HT-29 (cell line): ENCODE measurements around the gene GDNF. TPM values are rescaled to one million over a fixed set of nuclear protein-coding genes. Genes with fewer than 3 reads are reported as not detected.
A peak's percentile ranks its signal among the peaks of the same experiment; 100 is the strongest.
"Not testable (repeated sequence)": the region's sequence is repeated elsewhere in the genome, so short reads cannot be mapped to it uniquely, and the experiment has no call there.

Experiments
- DNase-seq: peaks from one replicate; pipeline ENCODE4 v3.0.0-alpha.2; 2015; ENCODE audit warnings: low spot score
- total RNA-seq: library from RNA; depleted of rRNA; stranded (reverse); fragments of >200 nt; shearing (Covaris generic); gene quantifications from 2 replicates; pipeline ENCODE4 v1.2.3, GENCODE V29; 2014

GDNF gene
- total RNA-seq, 1 experiment from 2014 or later = not detected

DNA sequence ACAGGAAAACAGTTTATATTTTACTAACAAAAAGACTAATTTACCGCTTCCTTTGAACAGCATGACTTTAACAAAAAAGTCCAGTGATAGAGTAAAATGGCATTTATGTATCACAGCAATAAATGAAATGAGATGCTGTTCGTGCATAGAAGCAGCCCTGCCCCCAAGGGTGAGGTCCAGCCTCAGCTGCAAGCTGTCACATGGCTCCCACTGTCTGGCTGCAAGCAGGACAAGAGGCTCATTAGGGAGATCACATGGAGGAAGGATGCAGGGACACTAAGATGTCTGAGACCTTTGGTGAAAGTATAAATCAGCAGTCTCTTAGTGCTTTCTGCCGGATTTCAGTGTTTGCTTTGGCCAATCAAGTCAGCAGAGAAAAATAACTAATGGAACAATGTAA lies 23.0 kb downstream of the GDNF start:
- no peak for DNase-seq

DNA sequence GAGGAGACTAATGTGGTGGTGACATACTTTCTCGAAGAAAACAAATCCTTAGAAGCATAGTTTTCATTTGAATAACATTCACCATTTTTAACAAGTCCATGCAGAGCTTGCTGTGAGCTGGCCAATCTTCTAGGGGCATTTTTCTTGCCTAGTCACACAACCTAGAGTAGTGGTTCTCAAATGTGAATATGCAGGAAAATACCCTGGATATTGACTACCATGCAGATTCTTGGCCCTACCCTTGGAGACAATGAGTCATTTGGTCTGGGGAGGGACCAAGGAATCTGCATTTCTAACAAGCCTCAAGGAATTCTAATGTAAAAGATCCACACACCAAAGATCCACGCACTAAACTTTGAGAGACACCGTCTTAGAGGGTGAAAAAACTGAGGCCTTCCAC lies 23.5 kb downstream of the GDNF start:
- no peak for DNase-seq

DNA sequence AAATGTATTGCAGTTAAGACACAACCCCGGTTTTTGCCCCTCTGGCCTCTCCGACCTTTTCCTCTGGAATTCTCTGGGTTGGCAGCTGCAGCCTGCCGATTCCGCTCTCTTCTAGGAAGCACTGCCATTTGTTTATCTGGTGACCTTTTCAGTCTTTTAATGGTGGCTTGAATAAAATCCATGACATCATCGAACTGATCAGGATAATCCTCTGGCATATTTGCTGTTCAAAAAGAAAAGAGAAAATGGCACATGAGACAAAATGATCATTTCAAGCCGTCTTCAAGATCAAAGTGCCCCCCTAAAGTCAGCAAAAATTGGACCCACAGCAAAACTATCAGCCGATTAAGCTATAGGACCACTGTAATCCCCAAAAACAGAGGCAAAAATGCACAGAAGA lies 23.9 kb downstream of the GDNF start:
- no peak for DNase-seq

DNA sequence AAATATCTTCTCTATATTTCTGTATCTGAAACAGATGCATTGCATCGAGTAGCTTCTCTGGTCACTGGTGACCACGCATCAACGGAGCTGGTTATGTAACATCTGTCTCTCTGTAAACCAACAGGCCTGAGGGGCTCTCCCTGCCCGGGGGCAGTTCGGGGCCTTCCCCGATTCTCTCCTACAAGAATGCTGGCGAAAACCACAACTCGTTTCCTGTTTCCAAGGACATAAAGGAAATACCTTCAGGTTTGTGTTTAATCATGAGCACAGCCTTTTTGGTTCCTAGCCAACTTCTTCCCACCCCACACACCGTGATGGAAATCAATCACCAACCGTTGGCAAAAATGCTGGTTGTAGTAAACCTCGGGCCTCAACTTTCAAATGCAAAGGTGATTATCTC lies 25.1 kb downstream of the GDNF start:
- DNase-seq = peak; percentile 48

DNA sequence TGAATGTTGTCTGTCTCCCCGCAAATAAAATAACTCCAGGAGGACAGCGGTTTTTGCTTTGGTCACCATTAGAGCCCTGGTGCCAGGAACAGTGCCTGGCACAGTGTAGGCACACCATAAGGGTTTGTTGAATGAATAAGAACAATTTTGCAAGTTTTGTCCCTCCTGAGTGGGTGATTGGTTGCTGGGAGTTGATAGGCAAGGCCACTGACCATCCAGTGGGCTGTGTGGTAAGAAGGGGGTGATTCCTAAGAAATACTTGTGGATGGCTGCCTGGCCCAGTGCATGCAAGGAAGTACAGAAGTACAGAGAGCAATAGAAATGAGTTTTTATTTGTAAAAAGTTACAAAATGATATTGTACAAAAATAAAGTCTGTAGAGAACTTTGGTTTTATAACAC lies 27.5 kb downstream of the GDNF start:
- DNase-seq = no peak

DNA sequence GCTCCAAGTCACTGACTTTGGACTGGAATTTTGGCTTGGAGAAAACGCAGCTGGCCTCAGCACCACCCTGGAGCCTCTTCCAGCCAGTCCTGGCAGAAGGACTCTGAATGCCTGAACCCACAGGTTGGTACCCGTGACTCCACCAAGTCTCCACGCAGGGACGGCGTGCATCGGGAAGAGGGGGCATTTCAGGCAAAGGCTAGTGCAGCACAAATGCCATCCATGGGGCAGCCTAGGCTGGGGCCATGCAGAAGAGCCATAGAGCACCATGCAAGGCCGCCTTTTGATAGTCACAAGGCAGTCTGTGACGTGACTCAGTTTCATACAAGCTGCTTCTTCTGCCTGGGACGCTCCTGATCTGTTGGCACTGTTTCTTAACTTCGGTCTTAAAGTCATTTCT lies 28.0 kb downstream of the GDNF start:
- no peak for DNase-seq

DNA sequence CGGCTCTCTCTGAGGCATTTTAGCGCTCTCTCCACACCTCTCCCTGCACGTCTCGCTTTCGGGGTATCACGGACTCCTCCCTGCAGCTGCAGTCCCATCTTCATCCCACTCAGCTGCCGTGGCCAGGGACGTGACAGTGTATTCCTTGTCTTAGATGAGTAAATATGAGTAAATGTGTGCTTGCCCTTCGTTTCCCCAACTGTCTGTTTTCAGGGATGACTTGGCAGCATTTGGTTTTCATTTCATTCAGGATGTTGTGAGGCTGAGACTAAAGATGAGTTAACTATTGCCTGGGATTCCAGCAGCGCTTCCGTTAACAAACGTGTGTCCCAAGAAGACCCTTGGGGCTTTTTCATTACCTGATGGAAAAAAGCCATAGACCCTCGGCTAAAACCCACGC lies 29.5 kb downstream of the GDNF start:
- DNase-seq = no peak

DNA sequence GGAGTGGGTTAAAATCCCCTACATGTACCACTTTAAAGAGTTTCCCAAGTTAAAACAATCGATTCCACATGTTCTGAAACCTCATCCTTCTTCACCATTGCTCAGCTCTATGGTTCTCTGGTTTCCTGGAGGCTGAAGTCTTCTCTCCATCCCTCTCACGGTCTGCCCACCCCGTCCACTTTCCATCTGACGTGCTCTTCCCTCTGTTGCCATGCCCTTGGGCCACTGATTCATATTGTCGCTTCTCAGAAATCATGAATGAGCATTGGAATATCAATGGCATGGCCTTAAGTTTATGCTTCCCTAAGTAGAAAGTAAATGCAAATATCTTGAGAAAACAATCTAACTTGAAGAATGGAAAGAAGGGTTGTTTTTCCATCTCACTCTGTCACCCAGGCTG lies 30.9 kb downstream of the GDNF start:
- no peak for DNase-seq

DNA sequence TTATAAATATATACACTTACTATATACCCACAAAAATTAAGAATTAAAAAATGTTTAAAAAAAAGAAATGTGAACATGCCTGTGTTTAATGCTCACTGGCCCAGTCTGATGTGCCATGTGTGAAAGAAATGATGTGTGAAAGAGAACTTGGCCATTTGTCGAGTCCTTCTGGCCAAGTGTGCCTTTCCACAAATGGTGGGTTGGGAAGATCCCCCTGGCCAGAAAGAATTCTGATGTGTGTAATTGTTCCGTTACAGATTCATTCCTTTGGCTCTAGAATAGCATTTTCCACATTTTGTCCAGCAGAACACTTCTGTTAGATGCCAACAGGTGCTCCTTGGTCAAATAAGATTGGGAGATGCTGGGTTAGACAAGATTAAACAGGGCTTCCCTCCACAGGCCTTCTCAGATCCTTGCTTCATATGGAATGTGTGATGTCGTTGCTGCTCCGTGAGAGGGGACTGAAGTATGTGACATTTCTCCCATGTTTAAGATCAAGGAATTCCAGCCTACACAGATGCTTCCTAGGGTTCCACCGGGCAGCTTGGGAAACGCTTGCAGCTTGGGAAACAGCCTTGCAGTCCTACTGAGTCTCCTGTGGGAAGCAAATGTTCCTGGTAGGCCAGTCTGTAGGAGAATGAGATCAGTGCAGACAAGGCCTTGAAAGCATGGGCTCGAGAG lies 32.1 kb downstream of the GDNF start:
- no peak for DNase-seq

DNA sequence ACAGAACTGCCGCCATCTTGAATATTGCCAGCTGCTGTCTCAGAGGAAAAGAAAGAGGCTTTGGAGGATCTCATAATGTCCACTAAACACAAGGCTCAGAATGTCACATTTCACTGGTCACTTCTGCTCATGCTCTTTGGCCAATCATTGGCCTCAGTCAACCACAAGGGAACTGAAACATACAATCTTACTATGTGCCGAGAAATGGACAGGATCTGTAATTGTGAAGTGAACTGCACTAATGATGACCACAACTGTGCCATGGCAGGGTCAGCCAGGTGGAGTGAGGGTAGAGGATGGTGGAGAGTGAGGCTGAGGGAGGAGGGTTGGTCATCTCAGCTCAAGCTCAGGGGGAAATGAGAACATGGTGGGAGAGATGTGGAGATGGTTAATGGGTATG lies 32.8 kb downstream of the GDNF start:
- DNase-seq = no peak

DNA sequence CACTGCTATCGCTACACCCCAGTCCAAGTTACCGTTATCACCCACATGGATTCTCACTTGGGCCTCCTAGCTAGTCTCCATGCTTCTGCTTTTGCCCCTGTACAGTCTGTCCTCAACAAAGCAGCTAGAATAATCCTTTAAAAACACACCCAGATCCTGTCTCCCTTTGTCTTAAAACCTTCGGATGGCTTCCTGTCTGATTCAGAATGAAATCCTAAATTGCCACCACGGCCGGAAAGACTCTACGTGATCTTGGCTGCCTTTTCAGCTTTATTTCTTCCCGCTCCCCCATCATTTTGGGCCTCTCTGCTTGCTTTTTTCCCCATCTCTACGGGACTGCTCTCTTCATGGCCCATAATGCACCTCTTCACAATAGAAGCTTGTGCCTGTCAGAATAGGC lies 33.4 kb downstream of the GDNF start:
- no peak for DNase-seq

DNA sequence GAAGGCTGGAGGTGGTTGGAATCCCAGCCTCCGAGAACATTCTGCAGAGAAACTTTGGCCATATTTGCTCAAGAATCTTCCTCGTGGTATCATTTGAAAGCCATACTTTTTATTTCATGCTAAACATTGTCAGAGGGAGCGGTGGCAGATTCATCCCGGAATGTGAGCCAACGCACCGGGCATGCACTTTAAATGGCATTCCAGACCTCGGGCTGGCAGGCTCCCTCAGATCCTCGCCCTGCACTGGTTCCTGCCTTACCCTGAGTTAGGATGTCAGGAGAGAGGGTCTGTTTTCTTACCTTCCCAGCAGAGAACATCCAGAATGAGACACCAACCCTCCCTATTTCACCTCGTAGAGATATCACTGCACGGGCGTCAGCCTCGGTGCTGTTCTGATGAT lies 33.8 kb downstream of the GDNF start:
- DNase-seq = no peak

DNA sequence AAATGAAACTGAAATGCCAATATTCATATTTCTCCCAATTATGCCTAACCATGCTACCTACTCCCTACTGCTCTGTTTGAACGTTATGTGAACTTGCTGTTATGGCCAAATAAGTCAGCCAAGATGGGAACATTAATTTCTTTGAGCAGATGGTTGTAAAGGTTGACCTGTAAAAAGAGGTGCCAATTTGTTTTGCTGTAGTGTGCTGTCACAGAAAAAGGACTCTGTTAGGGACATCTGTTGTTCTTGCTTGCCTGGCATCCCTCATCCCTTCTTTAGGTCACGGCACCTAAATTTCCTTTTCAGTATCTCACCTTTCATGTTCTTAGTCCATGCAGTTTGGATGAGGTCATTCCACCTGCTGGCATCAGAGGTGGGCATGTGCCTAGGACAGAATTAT lies 35.4 kb downstream of the GDNF start:
- DNase-seq = no peak

DNA sequence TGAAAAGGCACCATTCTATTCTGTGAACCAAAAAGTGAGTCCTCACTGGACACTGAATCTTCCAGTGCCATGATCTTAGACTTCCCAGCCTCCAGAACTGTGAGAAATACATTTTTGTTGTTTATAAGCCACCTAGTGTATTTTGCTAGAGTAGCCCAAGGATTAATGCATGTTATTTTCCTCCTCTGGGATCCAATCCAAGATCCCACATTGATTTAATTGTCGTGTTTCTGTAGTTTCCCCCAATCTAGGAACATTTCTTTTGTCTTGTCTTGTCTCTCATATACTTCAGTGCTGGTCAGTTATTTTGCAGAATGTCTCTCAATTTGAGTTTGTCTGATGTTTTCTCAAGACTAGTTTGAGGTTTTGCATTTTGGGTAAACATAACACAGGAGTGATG lies 36.4 kb downstream of the GDNF start:
- DNase-seq = no peak

DNA sequence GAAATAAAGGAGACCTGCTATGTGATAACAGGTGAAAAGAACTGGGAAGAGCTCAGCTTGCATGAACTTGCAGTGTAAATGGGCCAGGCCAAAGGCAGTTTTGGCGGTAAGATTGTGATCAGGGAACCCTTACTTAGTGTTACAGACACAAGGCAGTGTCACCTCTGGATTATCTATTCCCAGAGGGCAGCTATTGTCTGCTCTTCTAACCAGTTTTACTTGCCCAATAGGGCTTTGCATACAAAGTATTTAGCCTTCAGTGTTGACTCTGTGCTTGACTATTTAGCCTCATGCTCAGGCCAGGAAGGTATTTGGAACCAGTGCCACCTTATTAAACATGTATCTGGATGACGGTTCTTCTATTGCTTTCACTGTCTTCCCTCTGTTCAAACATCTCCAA lies 38.3 kb downstream of the GDNF start:
- DNase-seq = no peak

DNA sequence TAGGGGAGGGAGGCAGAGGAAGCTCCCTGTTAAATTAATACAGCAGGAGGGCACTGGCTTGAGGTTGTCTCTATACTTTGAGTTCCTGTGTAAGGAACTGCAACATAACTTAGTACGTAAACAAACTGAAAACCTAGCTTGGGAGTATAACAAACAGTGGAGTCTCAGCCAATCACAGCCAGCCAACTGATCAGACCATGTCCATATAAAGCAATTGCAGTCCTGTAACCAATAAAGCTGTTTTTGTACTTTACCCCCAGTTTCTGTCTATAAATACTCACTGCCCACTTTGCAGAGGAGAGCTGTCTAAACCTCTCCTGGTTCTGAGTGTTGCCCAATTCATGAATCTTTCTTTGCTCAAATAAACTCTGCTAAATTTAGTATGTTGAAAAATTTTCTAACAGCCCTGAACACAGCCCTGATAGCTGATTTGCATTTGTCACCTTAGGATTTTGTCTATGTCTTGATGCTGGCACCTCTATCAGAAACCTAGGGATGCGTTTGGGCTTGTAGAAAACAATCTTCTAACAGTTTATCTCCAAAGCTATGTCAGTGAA lies 39.9 kb downstream of the GDNF start:
- DNase-seq = no peak

DNA sequence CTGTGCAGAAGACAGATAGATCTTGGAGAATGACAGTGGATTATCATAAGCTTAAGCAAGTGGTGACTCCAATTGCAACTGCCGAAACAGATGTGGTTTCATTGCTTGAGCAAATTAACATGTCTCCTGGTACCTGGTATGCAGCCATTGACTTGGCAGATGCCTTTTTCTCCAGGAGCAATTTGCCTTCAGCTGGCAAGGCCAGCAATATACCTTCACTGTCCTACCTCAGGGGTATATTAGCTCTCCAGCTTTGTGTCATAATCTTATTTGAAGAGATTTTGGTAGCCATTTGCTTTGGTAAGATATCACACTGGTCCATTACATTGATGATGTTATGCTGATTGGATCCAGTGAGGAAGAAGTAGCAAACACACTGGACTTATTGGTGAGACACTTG lies 43.4 kb downstream of the GDNF start:
- not testable (repeated sequence) for DNase-seq

DNA sequence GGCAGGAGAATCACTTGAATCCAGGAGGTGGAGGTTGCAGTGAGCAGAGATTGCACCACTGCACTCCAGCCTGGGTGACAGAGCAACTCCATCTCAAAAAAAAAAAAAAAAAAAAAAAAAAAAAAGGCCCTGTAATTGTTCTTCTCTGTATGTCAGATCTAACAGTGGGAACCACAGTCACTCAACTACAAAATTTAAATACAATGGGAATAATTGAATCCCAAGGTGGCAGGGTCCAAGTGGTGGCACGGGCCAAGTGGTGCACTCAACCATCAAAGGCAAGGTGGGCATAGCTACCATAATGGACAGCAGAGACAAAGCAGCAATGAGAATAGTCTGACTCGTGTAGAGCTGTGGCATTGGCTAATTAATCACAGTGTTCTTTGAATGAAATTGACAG lies 44.5 kb downstream of the GDNF start:
- not testable (repeated sequence) for DNase-seq

DNA sequence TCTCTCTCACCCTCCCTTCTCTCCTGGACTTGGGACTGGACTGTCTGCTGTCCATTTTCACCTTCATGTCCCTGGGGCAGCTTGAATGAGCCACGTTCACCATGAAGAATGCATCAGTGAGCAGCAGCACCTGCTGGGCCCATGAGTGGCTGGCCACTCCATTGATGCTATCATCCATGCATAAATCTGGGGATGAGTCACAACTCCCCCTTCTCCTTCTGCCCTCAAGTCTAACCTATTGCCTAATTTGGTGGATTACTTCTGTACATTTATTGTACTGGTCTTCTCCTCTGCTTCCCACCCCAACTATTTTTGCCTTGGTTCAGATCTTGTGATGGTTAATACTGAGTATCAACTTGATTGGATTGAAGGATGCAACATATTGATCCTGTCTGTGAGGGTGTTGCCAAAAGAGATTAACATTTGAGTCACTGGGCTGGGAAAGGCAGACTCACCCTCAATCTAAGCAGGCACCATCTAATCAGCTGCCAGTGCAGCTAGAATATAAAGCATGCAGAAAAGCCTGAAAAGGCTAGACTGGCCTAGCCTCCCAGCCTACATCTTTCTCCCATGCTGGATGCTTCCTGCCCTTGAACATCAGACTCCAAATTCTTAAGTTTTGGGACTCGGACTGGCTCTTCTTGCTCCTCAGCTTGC lies 46.7 kb downstream of the GDNF start:
- no peak for DNase-seq

DNA sequence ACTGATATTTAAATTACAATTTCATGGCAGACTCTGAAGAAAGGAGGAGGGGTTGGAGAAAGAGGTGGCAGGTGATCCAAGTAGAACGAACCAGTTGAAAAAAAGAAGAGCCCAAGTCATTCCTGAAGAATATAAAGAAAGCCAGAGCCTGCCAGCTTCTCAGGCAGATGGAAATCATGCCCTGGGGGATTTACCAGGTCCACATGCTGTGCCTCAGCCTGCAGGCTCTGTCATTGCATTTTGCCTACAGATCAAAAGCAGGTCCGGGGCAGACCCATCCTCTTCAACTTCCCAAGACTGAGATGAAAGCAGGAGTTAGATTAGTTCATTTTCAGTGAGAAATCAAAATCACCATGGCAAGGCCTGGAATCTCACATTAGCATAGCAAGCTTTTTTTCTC lies 48.5 kb downstream of the GDNF start:
- DNase-seq = no peak

DNA sequence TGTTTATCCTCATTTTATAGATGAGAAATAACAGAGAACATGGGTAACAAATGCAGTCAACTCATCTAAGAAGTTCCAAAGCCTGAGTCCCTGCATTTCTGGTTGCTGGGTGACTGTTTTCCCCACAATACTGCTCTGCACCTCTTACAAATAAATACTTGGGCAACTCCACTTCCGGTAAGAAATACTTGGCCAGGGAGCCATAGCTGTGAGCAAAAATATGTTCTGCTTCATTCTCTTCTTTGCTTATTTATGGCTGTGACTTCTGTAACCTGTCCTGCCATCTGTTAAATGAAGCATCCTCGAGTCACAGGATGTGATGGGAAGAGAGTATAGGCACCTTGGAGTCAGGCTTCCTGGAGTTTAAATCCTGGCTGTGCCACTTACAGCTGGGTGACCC lies 49.9 kb downstream of the GDNF start:
- no peak for DNase-seq

DNA sequence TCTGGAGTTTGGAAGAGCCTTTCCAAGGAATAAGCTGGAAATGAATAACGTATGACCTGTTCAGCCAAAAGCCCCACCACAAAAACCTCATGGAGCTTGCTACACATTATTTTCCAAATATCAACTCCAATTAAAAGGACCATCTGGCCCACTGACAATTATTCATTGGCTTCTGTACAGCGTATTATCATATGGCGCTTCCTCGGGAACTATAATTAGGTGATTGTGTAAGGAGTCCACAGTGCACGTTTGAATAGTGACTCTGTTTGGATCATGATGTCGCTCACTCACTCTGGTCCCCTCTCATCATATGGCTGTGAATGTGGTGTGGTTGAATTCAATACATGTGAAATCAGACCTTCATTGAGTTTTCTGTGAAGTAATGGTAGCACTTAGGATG lies 52.1 kb downstream of the GDNF start:
- no peak for DNase-seq

DNA sequence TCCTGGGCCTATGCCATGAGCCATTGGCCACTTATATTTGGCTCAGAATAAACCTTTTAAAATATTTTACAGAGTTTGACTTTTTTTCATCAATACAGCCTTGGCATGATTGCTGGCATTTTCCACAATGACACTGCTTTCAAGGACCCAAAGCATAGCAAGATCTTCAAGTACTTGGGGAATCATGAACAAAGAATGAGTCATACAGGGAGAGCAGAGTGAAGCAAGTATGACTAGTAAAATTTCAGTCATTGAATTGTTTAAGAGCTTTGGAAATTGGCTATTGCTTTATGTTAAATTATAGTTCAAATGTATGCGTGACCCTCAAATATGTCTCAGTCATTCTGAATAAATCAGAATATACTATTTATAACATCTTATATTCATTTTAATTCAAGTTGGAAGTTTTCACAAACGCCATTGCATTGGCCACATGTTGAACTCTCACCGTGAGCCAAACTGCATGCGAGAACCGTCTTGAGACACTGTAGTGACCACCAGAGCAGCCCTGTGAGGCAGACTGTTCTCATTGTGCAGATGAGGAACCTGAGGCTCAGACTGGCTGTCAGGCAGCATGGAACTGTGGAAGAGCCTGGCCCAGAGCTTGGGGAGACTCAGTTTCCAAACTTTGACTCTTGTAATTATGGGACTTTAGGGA lies 52.9 kb downstream of the GDNF start:
- no peak for DNase-seq
